Measurements from ENCODE around the gene MCF2L2. TPM values are rescaled to one million over a fixed set of nuclear protein-coding genes. Genes with fewer than 3 reads are reported as not detected.

MCF2L2 gene
- total and polyA plus RNA-seq, 10 donors, result 0.46 to 37.7 (median 17.6) TPM

DNA sequence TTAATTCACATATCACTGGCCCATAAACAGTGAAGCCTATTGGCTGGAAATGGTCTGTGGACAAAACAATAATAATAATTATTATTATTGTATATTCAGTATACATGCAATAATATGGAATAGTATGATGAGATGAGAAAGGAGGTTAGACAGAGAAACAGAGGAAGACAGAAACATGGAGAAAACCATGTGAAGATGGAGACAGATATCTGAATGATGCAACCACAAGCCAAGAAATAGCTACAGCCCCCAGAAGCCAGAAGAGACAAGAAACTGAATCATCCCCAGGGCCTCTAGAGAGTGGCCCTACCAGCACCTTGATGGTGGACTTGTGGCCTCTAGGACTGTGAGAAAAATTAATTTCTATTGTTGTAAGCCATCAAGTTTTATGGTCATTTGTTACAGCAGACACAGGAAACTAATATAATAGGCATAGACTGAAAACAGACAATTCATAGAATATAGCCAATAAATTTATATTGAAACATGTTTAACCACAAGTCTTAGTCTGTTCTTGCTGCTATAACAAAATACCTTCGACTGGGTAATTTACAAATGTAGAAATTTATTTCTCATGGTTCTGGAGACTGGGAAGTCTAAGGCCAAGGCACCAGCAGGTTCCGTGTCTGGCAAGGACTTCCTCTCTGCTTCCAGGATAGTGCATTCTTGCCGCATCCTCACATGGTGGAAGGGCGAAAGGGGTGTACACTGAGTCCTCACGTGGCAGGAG is 31.6 kb downstream of the MCF2L2 start:
- no peak overlapping the region for H3K4me3 ChIP-seq
- H3K27ac ChIP-seq, result no peak overlapping the region
- no peaks in the 10 kb centered on the region for H3K27me3 ChIP-seq (replicated peaks in 1 of 7)
- peaks cover 0 to 7% (median 0%) of the 10 kb centered on the region in 6 donors for H3K4me1 ChIP-seq
- intact Hi-C loops (cut with DNase I; ENCODE audit: low total_unique reads), result no loop called here
- H3K9me3 ChIP-seq, result no peaks in the 10 kb centered on the region
- H3K36me3 ChIP-seq, result no peaks in the 10 kb centered on the region
- 87 to 97% (median 94%) methylated on average over 5 of the region's 5 CpGs for WGBS, 5 donors
- no peak for DNase-seq
- TF ChIP-seq POLR2A (IDR thresholded peaks at IDR 0.05) (no peak), CTCF (IDR thresholded peaks at IDR 0.05 in 8 of 11, conservative IDR thresholded peaks at IDR 0.05 in 3 of 11) (no peak), POLR2AphosphoS5 (IDR thresholded peaks at IDR 0.05) (no peak)

DNA sequence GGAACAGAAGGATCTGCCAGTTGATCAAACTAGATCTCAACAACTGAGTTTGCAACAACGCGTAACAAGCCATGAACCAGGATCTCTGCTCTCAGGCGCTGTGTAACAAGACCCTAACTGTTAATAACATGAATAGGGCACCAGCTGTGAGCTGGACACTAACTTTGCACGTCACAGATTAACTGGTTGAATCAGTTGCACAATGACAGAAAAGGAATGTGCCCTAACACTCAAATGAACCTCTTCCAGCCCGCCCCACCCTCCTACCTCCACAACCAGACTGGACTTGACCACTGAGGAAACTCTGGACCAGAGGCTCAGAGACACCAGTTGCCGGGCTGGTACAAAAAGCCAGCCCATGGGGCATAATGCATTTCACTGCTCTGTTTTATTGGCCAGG is 34.3 kb downstream of the MCF2L2 start:
- peaks cover 0 to 7% (median 0%) of the 10 kb centered on the region in 6 donors for H3K4me1 ChIP-seq
- no peaks in the 10 kb centered on the region for H3K27me3 ChIP-seq (replicated peaks in 1 of 7)
- no peaks in the 10 kb centered on the region for H3K9me3 ChIP-seq
- no peak overlapping the region for H3K4me3 ChIP-seq
- no peaks in the 10 kb centered on the region for H3K36me3 ChIP-seq
- no peak for DNase-seq
- TF ChIP-seq POLR2AphosphoS5 (IDR thresholded peaks at IDR 0.05) (no peak), CTCF (IDR thresholded peaks at IDR 0.05 in 8 of 11, conservative IDR thresholded peaks at IDR 0.05 in 3 of 11) (no peak), POLR2A (IDR thresholded peaks at IDR 0.05) (no peak)
- WGBS, 5 donors, result 82 to 96% (median 90%) methylated on average over 6 of the region's 6 CpGs
- intact Hi-C loops (cut with DNase I; ENCODE audit: low total_unique reads), result no loop called here
- H3K27ac ChIP-seq, result no peak overlapping the region

DNA sequence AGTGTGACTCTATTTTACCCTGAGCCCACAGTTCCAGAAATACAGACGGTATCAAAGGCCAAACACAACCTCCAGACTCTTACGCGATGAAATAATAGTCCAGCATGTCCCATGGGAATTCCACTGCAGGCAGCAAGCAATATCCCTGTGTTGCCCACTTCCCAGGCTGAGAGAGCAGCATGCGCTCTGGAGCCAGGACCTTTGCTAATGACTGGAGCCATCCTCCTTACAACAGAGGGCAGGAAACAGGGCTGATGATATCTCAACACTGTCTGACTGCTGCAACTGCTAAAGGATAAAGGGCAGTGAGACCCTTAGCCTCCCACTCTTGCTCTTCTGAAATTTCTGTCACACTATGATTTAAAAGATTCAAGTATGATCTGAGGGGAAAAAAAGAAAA is 34.8 kb downstream of the MCF2L2 start:
- Histone ChIP-seq H3K27ac (no peak overlapping the region), H3K9me3 (no peaks in the 10 kb centered on the region), H3K4me3 (no peak overlapping the region), H3K36me3 (peaks cover 0 to under 1% (median 0%) of the 10 kb centered on the region in 6 donors), H3K27me3 (replicated peaks in 1 of 7) (no peaks in the 10 kb centered on the region), H3K4me1 (peaks cover 0 to 7% (median 0%) of the 10 kb centered on the region in 6 donors)
- DNase-seq, result no peak
- intact Hi-C loops (cut with DNase I; ENCODE audit: low total_unique reads), result no loop called here
- TF ChIP-seq POLR2AphosphoS5 (IDR thresholded peaks at IDR 0.05), result no peak
- TF ChIP-seq CTCF (IDR thresholded peaks at IDR 0.05 in 8 of 11, conservative IDR thresholded peaks at IDR 0.05 in 3 of 11), result no peak
- TF ChIP-seq POLR2A (IDR thresholded peaks at IDR 0.05), result no peak
- 73 to 87% (median 83%) methylated on average over 4 of the region's 4 CpGs for WGBS, 5 donors

- H3K27me3 ChIP-seq (replicated peaks in 1 of 7), result no peaks in the 10 kb centered on the region
- no peak for DNase-seq
- intact Hi-C loops (cut with DNase I; ENCODE audit: low total_unique reads), result no loop called here
- TF ChIP-seq POLR2A (IDR thresholded peaks at IDR 0.05), result no peak
- TF ChIP-seq POLR2AphosphoS5 (IDR thresholded peaks at IDR 0.05), result no peak
- TF ChIP-seq CTCF (IDR thresholded peaks at IDR 0.05 in 8 of 11, conservative IDR thresholded peaks at IDR 0.05 in 3 of 11), result no peak
- H3K36me3 ChIP-seq, result peaks cover 0 to 7% (median 0%) of the 10 kb centered on the region in 6 donors
- H3K27ac ChIP-seq, result no peak overlapping the region
- H3K9me3 ChIP-seq, result no peaks in the 10 kb centered on the region
- peaks cover 0 to 7% (median 0%) of the 10 kb centered on the region in 6 donors for H3K4me1 ChIP-seq
- no peak overlapping the region for H3K4me3 ChIP-seq
- WGBS, 5 donors, result 80 to 90% (median 88%) methylated on average over 11 to 12 of the region's 12 CpGs
Measured at GRCh38 chr3:183392186-183393034, 36.0 kb downstream of the MCF2L2 start.

All from spleen (tissue), 11 donors.